ENCODE results near the gene MRPL16.
"Not testable (repeated sequence)": the region's sequence is repeated elsewhere in the genome, so short reads cannot be mapped to it uniquely, and the experiment has no call there.

MRPL16 gene

GRCh38 chr11:59812220-59812619, 1.6 kb upstream of the MRPL16 start:
- DNase-seq (ENCODE audit: low read depth in 2 of 2) = no peak

GRCh38 chr11:59810911-59811259, 307 bp upstream of the MRPL16 start:
- no peak for DNase-seq (ENCODE audit: low read depth in 2 of 2)

GRCh38 chr11:59807047-59807610, 3.4 kb downstream of the MRPL16 start:
- DNase-seq (ENCODE audit: low read depth in 2 of 2) = no peak

DNA sequence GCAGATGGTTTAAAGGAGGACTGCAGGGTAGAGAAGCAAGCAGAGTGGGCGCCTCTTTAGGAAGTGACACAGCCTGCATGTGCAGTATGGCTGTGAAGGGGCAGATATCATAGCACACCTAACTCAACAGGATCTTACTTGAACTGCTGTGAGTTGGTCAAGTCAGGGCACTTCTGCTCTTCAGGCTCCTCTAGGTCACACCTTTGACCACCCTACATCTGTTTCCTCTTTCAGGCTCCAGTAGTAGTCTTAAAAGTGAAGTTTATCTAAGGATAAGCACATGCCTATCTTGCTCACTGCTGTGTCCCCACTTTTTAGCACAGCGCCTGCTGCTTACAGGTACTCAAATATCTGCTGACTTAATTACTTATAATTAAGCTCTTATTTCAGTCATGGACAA, 6.5 kb downstream of the MRPL16 start:
- DNase-seq (ENCODE audit: low read depth in 2 of 2) = no peak

GRCh38 chr11:59802639-59803176, 7.9 kb downstream of the MRPL16 start:
- peak in 1 of 2 donors; percentile 12 for DNase-seq (ENCODE audit: low read depth in 2 of 2)

DNA sequence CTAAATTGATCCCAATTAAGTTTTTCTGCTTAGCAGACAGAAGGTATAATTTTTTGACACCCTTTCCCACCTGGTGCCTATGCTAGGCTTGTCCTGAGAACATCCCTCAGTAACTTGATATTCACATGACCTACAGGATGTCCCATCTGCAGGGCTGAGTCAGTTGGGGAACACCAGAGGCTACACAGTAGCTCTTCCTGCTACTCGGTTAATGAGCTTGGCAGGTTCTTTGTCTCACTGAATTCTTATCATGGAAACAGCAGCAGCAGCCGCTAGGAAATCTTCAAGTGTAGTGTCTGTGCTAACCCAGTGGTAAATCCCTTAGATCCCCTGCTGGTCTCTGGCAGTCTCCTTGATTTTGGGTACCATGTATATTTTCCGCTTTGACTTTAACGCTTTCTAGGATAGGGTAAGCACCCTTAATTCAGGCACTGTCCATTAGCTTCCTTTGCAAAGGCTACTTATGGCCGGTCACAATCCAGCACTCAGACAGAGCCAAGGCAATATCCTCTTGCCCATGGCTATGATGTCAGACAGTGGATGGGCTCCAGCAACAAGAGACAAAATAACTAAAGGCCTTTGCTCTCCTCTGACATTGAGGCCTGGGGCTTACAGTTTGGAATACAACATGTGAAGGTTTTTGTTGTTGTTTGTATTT, 8.5 kb downstream of the MRPL16 start:
- no peak for DNase-seq (ENCODE audit: low read depth in 2 of 2)

GRCh38 chr11:59801160-59801706, 9.3 kb downstream of the MRPL16 start:
- DNase-seq (ENCODE audit: low read depth in 2 of 2) = no peak

DNA sequence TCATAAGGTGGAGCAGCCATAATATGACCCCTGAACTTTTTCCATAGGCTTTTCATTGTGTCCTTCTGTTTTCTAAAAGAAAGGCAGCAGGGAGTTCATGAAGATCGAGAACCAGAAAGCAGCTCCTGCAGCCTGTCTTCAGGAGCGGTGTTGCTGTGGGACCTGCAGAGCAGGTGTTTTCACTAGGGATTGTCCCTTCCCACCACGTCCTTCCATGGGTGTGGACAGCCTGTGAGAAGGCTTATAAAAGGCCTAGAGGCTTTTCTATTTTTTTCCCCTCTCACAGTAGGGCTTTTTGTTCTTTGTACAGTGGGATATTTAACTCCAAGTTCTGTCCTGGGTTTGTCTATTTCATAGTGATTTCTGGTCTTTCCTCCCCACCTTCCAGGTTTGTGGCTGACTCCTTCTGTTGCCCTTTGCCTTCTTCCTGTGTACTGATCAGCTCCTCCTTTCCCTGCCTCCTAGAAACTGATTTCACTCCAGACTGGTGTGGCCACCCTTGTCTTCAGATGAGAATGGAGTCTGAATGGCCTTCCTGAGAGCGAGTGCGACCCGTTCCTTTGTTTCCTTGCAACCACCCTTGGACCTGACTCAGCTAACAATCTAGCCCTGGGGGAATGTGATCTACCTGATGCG, 10.1 kb downstream of the MRPL16 start:
- DNase-seq (ENCODE audit: low read depth in 2 of 2) = no peak

GRCh38 chr11:59794417-59794816, 16.2 kb downstream of the MRPL16 start:
- DNase-seq (ENCODE audit: low read depth in 2 of 2) = no peak

- no peak for DNase-seq (ENCODE audit: low read depth in 2 of 2)
These were observed 18.1 kb downstream of the MRPL16 start for GRCh38 chr11:59792507-59792906.

DNA sequence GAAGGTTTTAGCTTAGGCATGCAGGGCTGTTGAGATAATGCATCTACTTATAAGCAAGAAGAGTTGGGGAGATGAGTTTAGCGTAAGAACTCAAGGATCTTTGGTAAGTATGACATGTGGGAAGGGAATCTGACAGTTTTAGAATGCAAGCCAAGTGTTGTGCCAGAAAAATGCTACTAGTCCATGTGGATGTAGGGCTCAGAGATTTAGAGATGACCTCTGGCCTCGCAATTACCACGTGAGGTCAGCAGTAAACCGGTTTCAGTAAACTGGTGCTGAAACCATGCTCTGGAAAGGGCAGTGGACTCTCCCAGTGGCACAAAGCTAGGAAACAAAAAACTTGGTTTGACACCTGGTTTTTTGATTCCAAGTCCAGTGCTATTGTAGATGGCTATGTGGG, 18.9 kb downstream of the MRPL16 start:
- DNase-seq (ENCODE audit: low read depth in 2 of 2) = no peak

GRCh38 chr11:59787816-59788215, 22.8 kb downstream of the MRPL16 start:
- no peak for DNase-seq (ENCODE audit: low read depth in 2 of 2)

GRCh38 chr11:59787255-59787588, 23.4 kb downstream of the MRPL16 start:
- DNase-seq (ENCODE audit: low read depth in 2 of 2) = no peak

DNA sequence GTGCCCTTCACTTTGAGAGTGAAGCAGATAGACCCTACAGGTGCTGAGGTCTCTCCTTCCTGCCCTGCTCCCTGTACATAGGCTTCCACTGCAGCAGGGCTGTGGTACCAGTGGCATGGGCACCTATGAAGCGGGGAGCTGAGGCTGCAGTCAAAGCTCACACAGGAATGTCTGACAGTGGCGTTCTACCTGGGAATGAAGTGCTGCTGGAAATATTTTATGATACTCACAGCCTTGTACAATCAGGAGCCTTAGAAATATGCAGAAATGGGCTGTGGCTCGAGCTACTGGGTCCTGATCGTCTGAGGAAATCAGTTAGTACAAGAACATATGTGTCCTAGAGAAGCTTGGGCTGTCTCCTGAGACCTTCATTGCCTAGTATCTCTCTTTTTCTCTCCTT, 24.8 kb downstream of the MRPL16 start:
- DNase-seq (ENCODE audit: low read depth in 2 of 2) = no peak

GRCh38 chr11:59784441-59784840, 26.1 kb downstream of the MRPL16 start:
- DNase-seq (ENCODE audit: low read depth in 2 of 2) = not testable (repeated sequence)

DNA sequence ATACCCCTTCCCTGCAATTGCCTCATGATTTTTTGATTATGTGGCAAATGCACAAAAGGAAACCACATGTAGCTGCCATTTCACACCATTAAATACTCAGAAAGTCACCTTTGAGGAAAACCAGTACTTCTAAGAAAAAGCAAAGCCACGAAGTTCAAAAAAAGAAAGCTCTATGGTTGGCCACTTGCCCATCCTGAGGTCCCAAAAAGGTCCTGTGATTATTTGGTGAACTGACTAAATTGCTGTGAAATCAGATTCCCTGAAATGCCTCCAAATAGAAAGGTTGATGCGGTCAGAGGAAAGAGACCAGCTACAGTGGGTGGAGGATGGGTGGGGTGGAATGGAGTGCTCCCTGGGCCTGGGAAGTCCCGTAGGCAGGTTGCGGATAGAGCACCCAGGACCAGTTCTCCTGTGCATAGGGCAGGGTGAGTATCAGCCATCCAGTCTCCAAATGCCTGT, 26.9 kb downstream of the MRPL16 start:
- DNase-seq (ENCODE audit: low read depth in 2 of 2) = no peak

DNA sequence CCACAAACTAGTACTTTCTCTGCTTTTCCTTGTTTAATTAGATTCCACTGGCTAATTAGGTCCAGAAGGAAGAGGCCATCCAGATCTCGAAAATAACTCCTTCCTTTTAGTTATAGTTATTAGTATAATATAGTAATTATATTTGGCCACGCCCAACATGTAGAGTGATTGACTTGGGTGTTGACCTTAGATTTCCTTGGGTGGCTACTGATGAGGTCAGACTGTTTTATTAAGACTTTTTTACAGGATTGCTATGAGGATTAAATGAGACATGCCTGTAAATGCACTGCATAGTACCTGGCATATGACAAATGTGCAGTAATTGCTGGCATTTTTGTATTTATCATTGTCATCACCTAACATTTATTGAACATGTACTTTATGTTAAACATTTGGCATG, 28.5 kb downstream of the MRPL16 start:
- no peak for DNase-seq (ENCODE audit: low read depth in 2 of 2)

DNA sequence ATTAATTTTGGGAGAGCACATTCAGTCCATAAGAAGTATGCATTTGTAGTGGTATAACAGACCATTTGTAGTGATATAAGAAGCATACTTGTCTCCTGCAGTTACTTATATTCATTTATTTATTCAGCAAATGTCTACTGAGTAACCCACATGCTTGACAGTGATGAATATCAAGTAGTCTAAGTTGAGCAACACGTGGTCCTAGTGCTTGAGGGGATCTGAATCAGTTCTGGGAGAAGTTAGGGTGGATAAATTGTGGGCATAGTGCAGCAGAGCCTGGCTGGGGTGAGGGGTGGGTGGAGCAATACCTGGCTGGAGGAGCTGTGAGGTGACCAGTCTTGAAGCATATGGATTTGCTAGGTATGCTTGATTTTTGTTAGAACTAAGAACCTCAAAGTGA, 31.1 kb downstream of the MRPL16 start:
- DNase-seq (ENCODE audit: low read depth in 2 of 2) = no peak

- no peak for DNase-seq (ENCODE audit: low read depth in 2 of 2)
These were observed 32.5 kb downstream of the MRPL16 start for GRCh38 chr11:59778122-59778521.

DNA sequence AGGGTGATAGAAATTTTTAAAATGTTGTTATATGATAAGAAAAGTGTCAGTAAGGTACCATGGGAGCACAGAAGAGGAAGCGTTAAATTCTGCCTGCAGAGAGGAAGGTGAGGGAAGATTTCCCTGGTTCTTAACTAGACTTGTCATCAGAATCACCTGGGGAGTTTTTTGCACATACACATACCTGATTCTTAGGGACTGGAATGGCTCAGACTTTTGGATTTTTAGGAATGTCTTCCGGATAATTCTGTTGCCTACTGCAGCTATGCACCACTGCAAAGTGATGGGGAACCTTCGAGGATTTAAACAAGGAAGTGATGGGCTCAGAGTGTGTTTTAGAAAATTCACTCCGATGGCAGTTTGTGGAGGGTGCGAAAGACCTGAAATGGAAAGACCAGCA, 33.5 kb downstream of the MRPL16 start:
- DNase-seq (ENCODE audit: low read depth in 2 of 2) = no peak

DNA sequence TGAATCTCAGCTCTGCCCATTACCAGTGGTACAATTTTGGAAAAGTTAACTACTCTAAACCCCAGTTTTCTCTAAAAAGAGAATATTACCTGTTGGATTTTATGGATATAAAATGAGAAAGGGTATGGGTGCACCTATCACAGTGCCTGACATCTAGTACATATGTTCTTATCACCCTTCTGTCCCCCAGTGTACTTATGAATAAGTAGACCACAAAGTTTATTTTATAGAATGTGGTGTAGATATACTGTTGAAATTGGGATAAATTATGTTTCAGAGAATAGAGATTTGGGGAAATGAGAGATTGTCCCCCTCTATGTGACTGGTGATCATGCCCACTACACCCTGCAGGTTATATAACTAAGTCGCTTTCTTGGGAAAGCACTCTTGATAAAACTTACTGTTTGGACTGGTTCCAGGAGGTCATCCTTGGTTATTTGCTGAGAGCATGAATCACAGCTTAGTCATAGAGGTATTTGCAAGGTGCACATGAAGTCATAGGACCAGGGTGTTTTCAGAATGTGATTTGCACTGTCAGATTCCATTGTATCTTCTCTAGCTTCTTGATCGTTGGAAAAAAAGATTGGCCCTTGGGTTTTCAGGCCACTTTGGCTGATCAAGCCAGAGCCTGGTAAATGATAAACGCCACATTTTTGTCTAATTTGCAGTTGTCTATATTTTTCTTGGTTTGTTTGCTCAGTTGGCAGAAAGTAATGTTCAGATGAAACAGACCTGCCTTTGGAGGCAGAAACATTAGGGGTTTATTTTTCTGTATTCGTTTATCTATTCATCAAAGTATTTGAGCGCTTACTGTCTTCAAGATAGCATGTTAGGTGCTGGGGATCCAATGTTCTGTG, 34.1 kb downstream of the MRPL16 start:
- no peak for DNase-seq (ENCODE audit: low read depth in 2 of 2)

DNA sequence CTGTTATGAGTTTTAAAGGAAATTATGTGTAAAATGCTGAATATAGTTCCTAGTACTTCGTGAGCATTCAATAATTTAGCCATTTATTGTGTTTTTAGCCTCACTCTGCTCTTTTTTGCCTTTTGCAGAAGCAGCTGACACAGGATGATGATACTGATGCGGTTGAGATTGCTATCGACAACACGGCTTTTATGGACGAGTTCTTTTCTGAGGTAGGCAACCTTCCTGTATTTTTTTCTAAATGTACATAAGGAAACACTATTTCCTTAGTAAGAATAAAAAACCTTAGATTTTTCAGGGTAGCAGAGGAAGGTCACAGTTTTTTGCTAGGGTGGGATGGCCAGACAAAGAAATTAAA, 37.5 kb downstream of the MRPL16 start:
- no peak for DNase-seq (ENCODE audit: low read depth in 2 of 2)

All from stimulated activated CD4-positive, alpha-beta T cell treated with anti-CD3 and anti-CD28 coated beads, Interleukin-1b, Interleukin-23, amount 100 ng/mL, for 1 hour (primary cell).